ENCODE results near the gene ZNF74. TPM values are rescaled to one million over a fixed set of nuclear protein-coding genes. Genes with fewer than 3 reads are reported as not detected.
"Not testable (repeated sequence)": the region's sequence is repeated elsewhere in the genome, so short reads cannot be mapped to it uniquely, and the experiment has no call there.

Gene ZNF74
- total RNA-seq, 4 donors from 2014 or later: 7.9 to 10.7 (median 9.2) TPM

DNA sequence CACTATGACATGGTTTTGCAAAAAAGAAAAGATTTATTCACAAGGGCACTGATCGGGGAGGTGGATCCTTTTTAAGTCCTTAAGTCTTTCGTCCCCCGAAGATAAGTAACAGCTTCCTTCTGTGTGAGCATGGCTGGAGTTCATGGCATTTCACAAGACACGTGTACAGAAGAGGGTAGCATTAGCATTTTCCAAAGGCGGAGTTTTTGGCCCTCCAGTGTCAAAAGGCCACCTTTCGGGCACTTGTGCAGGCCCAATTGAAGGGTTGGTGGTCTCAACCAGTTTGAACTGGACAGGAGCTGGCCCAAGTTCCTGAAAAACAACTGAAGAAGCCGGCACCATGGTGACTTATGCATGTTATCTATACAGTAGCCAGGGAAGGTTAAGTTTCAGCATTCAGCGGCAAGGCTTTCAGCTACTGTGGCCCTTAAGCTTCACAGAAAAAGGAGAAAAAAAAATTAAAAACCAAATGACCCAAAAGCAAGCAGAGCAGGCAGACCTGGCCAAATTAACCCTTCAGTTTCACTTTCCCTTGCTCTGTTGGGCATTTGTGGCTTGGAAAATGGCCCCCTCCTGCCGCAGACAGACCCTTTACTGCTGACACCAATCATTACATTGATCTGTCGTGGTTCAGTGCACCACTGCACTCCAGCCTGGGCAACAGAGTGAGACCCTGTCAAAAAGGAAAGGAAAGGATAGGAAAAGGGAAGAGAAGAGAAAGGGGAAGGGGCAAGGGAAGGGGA, 18.7 kb downstream of the ZNF74 start:
- Histone ChIP-seq H3K27me3 (no peaks in the 10 kb centered on the region), H3K27ac (no peak overlapping the region), H3K36me3 (peaks cover 0 to 3% (median 0%) of the 10 kb centered on the region in 3 donors), H3K9me3 (no peaks in the 10 kb centered on the region), H3K4me1 (peaks cover 0 to under 1% (median 0%) of the 10 kb centered on the region in 3 donors), H3K4me3 (no peak overlapping the region)
- TF ChIP-seq, protein P1, sequence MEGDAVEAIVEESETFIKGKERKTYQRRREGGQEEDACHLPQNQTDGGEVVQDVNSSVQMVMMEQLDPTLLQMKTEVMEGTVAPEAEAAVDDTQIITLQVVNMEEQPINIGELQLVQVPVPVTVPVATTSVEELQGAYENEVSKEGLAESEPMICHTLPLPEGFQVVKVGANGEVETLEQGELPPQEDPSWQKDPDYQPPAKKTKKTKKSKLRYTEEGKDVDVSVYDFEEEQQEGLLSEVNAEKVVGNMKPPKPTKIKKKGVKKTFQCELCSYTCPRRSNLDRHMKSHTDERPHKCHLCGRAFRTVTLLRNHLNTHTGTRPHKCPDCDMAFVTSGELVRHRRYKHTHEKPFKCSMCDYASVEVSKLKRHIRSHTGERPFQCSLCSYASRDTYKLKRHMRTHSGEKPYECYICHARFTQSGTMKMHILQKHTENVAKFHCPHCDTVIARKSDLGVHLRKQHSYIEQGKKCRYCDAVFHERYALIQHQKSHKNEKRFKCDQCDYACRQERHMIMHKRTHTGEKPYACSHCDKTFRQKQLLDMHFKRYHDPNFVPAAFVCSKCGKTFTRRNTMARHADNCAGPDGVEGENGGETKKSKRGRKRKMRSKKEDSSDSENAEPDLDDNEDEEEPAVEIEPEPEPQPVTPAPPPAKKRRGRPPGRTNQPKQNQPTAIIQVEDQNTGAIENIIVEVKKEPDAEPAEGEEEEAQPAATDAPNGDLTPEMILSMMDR (IDR thresholded peaks at IDR 0.05): no peak
- no peak for TF ChIP-seq POLR2A (IDR thresholded peaks at IDR 0.05)
- intact Hi-C loops (cut with DNase I): no loop called here
- no peak for DNase-seq
- WGBS, 2 donors: 64 to 73% methylated on average over 8 to 10 of the region's 10 CpGs

DNA sequence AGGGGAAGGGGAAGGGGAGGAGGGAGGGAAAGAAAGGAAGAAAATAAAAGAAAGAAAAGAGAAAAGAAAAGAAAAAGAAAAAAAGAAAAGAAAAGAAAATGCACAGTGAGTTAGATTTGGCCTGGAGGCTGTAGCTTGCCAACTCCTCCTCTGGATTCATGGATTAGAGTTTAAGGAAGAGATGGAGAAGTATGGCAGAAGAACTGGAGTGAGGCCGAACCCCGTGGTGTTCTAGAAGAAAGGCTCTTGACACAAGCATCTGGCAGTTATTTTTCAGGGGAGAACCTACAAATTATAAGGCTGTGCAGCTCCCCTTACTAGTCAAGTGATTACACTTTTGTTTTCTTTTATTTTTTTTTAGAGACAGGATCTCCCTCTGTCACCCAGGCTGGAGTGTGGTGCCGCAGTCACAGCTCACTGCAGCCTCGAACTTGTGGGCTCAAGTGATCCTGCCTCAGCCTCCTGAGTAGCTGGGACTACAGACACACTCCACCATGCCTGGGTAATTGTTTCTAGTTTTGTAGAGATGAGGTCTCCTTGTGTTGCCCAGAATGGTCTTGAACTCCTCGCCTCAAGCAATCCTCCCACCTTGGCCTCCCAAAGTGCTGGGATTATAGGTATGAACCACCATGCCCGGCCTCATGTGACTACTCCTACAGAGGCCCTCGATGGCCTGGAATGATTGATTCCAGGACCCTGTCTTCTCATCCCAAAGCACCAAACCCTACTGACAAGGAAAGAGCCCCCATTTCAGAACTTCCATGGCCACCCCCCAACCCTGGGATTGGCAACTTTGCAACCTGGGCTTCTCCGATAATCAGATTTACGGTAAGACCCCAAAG, 19.5 kb downstream of the ZNF74 start:
- H3K4me1 ChIP-seq: peaks cover 2 to 8% (median 2%) of the 10 kb centered on the region in 3 donors
- 82 to 87% methylated on average over 7 to 8 of the region's 9 CpGs for WGBS, 2 donors
- H3K9me3 ChIP-seq: no peaks in the 10 kb centered on the region
- DNase-seq: no peak
- no peak overlapping the region for H3K27ac ChIP-seq
- intact Hi-C loops (cut with DNase I): no loop called here
- no peaks in the 10 kb centered on the region for H3K27me3 ChIP-seq
- H3K4me3 ChIP-seq: no peak overlapping the region
- TF ChIP-seq POLR2A (IDR thresholded peaks at IDR 0.05): no peak
- TF ChIP-seq, protein P1 (IDR thresholded peaks at IDR 0.05): no peak
- H3K36me3 ChIP-seq: no peaks in the 10 kb centered on the region

DNA sequence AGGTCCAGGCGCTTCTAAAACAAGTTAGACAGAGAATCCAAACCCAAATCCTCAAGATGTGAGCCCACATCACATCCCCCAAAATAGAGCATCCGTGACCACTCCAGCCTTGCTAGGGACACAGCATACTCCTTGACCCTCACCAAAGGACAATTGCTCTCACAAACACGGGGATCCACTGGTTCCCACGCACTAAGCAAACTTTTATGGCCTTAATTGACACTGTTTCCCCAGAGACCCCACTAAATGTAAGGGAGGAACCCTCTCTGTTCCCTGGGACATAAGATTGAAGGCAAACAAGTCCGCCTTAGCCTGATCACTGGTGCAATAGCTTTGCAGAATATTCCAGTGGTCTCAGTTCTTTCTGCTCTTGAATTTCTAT, 20.1 kb downstream of the ZNF74 start:
- Histone ChIP-seq H3K9me3 (no peaks in the 10 kb centered on the region), H3K36me3 (no peaks in the 10 kb centered on the region), H3K4me1 (peaks cover 4 to 11% (median 4%) of the 10 kb centered on the region in 3 donors), H3K27me3 (no peaks in the 10 kb centered on the region), H3K4me3 (no peak overlapping the region), H3K27ac (no peak overlapping the region)
- TF ChIP-seq POLR2A (IDR thresholded peaks at IDR 0.05): no peak
- TF ChIP-seq, protein P1 (IDR thresholded peaks at IDR 0.05): no peak
- no peak for DNase-seq
- 75 to 89% methylated on average over 2 to 4 of the region's 5 CpGs for WGBS, 2 donors
- intact Hi-C loops (cut with DNase I): no loop called here

DNA sequence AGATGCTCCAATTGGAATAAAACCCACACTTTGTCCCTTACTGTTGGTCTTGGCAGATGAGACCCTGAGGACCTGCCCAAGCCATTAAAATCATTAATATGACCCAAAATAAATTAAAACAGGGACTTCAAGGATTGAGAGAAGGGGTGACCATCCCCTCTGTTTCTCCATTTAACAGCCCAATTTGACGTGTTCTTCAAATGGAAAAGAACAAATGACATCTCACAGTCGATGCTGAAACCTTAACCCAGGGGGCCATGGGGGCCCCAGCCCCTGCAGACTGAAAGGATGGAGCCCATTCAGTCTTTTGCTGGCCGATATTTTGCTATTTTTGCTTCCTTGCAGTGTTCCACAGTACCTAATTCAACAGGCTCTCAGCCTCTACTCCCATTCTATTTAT, 20.5 kb downstream of the ZNF74 start:
- no peak for DNase-seq
- no peak overlapping the region for H3K4me3 ChIP-seq
- H3K27ac ChIP-seq: no peak overlapping the region
- H3K9me3 ChIP-seq: no peaks in the 10 kb centered on the region
- 50 to 81% methylated on average over 3 of the region's 3 CpGs for WGBS, 2 donors
- no peaks in the 10 kb centered on the region for H3K36me3 ChIP-seq
- no peak for TF ChIP-seq POLR2A (IDR thresholded peaks at IDR 0.05)
- TF ChIP-seq, protein P1 (IDR thresholded peaks at IDR 0.05): no peak
- peaks cover 4 to 11% (median 4%) of the 10 kb centered on the region in 3 donors for H3K4me1 ChIP-seq
- no peaks in the 10 kb centered on the region for H3K27me3 ChIP-seq
- intact Hi-C loops (cut with DNase I): no loop called here

DNA sequence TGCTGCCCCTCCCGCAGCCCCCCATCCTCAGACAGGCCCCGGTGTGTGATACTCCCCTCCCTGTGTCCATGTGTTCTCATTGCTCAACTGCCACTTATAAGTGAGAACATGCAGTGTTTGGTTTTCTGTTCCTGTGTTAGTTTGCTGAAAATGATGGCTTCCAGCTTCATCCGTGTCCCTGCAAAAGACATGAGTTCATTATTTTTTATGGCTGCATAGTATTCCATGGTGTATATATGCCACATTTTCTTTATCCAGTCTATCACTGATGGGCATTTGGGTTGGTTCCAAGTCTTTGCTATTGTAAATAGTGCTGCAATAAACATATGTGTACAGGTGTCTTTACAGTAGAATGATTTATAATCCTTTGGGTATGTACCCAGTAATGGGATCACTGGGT, 21.3 kb downstream of the ZNF74 start:
- H3K4me3 ChIP-seq, DNase-seq, H3K27me3 ChIP-seq, H3K9me3 ChIP-seq, H3K36me3 ChIP-seq, H3K27ac ChIP-seq: not testable (repeated sequence)
- WGBS, 2 donors: 89 to 95% methylated on average over 3 of the region's 3 CpGs
- intact Hi-C loops (cut with DNase I): loop anchor here (5.0 kb wide), 1 partner anchor 82 kb away; the partner anchor contains the start of gene KLHL22
- H3K4me1 ChIP-seq: peaks cover 4 to 11% (median 4%) of the 10 kb centered on the region in 3 donors

DNA sequence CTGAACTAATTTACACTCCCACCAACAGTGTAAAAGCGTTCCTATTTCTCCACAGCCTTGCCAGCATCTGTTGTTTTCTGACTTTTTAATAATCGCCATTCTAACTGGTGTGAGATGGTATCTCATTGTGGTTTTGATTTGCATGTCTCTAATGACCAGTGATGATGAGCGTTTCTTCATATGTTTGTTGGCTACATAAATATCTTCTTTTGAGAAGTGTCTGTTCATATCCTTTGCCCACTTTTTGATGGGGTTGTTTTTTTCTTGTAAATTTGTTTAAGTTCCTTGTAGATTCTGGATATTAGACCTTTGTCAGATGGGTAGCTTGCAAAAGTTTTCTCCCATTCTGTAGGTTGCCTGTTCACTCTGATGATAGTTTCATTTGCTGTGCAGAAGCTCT, 21.7 kb downstream of the ZNF74 start:
- intact Hi-C loops (cut with DNase I): loop anchor here (5.0 kb wide), 1 partner anchor 82 kb away; the partner anchor contains the start of gene KLHL22
- H3K27me3 ChIP-seq, DNase-seq, H3K36me3 ChIP-seq, H3K9me3 ChIP-seq, H3K4me3 ChIP-seq, H3K27ac ChIP-seq: not testable (repeated sequence)
- 78 to 80% methylated on average over 3 of the region's 3 CpGs for WGBS, 2 donors
- H3K4me1 ChIP-seq: peaks cover 4 to 11% (median 4%) of the 10 kb centered on the region in 3 donors
